Measurements from ENCODE around the gene ANKRD2. TPM values are rescaled to one million over a fixed set of nuclear protein-coding genes. Genes with fewer than 3 reads are reported as not detected.
"Not testable (repeated sequence)": the region's sequence is repeated elsewhere in the genome, so short reads cannot be mapped to it uniquely, and the experiment has no call there.

ANKRD2 gene
- total RNA-seq, 1 experiment from 2014 or later = 0.15 TPM

DNA sequence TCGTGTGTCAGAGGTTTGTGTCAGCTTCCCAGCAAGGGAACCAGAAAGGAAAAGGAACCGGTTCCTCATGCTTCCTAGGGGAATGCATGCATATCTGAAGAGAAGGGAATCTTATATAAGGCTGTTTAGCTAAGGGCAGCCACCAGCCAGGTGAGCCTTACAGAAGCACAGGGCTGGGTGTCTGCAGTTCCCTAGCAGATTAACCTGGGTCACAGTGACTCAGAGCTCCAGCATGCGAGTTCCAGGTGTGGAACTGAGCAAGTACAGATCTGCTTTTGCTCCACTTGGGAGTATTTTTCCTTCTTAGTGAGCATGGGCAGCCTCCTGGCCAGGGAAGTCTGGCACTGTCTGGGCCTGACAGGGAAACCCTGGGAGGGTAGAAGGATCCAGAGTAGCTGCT lies 957 bp upstream of the ANKRD2 start:
- no peak for DNase-seq (ENCODE audit: low spot score)

DNA sequence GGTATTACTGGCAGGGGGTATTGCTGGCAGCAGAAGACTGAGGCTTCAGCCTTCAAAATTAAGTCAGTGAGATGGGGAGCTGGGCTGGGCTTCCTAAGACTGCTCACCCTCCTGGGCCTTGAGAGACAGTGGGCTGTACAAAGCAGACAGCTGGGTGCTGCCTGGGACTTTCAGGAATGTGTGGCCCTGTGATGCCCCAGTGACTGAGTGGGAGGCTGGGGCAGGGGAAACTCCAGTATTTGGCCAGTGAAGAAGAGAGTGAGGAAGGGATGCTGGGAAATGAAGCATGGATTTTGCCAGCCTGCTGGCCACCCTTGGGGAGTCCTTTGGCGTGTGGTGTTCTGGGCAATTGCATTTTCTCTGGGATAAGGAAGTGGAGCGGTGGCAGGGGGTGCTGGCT lies 442 bp downstream of the ANKRD2 start:
- no peak for DNase-seq (ENCODE audit: low spot score)

DNA sequence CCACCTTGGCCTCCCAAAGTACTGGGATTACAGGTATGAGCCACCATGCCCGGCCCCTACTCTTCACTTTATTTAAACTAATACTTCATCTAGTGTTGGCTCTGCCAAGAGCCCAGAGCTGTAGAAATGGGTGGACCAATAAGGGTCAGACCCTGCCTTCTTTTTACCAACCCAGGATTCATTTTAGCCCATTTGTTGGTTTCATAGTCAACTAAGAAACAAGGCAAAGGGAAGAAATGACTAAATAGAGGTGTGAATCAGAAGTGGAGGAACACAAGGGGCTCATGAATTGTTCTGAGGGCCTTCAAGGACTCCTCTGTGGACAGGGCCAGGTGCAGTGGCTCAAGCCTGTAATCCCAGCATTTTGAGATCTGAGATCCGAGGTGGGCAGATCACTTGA lies 1.1 kb downstream of the ANKRD2 start:
- DNase-seq (ENCODE audit: low spot score) = no peak

DNA sequence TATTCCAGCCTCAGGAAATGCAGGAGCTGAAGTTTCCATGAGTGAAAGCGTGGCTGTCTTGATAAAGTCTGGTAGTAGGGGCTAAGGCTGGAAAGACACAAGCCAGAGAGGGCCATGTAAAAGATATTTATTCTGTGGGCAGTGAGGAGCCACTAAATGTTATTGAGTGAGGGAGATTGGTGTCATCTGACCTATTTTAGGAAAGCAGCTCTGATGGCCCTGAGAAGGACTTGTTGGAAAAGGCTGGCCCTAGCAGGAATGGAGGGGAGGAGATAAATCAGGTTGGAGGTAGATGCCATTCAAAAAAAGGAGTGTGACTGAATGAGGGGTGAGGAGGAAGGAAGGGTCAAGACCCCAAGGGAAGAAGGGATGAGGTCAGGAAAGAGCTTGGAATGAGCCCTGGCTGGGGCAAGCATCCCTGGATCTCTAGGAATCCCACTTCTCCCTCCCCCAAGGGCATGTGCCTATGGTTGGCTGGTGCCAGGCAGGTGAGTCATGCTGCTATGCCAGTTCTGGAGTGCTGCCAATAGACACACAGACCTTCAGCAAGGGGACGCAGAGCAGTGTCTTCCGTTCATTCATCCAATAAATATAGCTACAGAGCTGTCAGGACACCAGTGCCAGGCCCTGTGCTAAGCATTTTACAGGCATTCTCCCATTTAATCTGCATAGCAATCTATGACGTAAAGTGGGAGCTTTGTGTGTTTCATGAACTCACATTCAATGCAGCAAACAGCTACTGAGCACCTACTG lies 2.0 kb downstream of the ANKRD2 start:
- peak; percentile 97 for DNase-seq (ENCODE audit: low spot score)

DNA sequence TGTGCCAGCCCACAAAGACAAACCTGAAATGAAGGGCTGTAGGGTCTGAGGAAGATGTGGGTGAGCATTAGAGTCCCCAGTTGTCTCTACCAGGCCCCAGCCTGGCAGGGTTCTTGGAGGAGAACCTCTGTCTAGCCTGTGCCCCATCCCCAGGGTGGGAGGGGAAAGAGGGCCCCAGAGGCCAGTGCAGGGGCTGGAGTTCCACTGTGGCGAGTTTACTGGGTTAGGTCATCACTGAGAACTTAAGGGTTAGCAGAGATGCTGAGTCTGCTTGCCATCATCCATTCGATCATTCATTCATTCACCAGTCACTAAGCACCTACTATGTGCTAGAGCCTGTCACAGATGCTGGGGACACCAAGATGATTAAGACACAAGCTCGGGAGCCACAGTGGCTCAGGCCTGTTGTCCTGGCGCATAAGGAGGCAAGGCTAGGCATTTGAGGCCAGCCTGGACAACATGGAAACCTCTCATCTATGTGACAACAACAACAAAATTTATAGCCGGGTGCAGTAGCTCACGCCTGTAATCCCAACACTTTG lies 2.6 kb downstream of the ANKRD2 start:
- no peak for DNase-seq (ENCODE audit: low spot score)

DNA sequence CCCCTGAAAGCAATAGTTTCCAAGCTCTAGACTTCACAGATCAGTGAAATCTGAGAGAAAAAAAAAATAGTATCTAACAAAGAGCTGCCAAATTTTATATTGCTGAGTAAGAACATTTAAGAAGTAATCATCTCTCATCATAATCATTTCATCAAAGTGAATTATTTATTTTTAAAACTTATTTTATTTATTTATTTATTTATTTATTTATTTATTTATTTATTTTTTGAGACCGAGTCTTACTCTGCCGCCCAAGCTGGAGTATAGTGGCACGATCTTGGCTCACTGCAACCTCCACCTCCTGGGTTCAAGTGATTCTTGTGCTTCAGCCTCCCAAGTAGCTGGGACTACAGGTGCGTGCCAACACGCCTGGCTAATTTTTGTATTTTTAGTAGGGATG lies 3.9 kb downstream of the ANKRD2 start:
- DNase-seq (ENCODE audit: low spot score) = not testable (repeated sequence)

DNA sequence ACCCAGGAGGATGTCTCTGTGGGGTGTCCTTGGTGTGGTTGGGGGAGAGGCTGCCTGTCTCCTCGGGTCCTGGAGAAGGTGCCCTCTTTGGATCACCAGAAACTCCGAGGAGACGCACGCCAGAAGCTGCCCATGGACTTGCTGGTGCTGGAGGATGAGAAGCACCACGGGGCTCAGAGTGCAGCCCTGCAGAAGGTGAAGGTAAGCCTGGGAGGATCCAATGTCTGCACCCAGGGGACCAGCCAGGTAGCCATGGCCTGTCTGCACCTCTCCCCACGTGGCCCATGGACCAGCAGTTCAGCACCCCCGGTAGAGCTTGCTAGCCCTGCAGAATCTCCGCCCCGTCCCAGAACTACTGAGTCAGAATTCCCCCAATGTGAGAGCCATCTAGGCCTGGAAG lies 5.1 kb downstream of the ANKRD2 start:
- no peak for DNase-seq (ENCODE audit: low spot score)

DNA sequence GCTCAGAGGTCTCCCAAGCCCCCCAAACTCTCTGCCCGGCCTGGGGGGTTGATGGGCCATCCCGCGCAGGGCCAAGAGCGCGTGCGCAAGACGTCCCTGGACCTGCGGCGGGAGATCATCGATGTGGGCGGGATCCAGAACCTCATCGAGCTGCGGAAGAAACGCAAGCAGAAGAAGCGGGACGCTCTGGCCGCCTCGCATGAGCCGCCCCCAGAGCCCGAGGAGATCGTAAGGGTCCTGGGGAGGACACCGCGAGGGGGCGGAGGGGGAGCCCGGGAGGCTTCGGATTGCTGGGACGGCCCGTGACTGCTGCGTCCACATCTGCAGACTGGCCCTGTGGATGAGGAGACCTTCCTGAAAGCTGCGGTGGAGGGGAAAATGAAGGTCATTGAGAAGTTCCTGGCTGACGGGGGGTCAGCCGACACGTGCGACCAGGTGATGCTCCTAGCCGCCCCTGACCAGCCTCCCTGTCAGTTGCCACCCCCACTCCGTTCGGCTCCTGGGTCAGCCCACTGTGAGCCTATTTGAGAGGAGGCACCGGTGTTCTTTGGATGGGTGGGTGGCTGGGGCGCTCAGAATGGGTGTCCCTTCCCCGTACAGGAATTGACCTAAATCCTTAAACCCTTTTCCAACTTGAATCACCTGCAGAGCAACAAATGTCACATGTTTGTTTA lies 5.7 kb downstream of the ANKRD2 start:
- DNase-seq (ENCODE audit: low spot score) = no peak

DNA sequence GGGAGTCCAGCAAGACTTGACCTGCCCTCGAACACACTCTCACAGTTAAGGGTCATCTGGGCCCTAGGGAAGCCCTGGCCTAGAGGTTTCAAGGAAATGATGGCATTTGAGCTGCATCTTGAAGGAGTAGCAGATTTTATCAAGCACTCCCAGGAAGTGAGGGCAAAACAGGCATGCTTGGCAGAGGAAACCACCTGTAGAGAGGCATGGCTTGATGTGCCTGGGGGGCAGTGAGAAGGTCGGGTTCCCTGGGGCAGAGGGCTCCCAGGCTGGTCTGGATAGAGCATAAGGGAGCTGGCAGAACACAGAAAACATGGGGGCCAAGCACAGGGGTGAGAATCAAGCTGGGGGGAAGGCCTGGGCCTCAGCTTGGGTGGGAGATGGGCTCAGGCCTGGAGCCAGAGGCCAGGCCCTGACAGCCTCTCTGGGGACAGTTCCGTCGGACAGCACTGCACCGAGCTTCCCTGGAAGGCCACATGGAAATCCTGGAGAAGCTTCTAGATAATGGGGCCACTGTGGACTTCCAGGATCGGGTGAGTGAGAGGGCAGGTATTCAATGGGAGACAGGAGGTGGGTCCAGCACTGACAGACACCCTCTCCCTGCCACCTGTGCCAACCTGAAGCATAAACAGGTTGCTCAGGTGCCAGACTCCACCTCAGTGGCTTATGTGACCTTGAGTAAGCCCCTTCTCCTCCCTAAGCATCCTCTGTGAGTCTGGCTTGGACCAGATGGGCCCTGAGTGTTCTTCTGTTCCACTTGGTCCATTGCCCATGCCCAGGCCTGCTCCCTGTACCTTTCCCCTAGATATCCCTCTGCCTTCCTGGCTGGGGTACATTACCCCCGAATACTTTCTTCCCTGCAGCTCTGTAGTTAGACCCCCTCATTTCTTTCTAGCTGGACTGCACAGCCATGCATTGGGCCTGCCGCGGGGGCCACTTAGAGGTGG lies 8.1 kb downstream of the ANKRD2 start:
- no peak for DNase-seq (ENCODE audit: low spot score)

DNA sequence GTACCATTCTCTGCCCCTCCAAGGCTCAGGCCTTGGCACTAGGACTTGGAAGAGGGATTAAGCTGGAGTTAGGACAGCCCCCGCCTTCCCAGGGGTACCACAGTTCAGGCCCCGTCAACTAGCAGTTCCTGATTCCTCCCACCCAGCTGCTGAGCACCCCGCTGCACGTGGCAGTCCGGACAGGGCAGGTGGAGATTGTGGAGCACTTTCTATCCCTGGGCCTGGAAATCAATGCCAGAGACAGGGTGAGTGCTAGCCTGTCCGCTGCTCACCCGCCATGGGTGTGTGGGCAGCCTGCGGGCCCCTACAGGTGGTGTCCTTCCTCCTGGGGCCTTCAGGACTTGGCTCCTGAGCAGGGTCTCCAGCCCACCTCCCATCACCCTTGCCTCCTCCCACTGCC lies 9.6 kb downstream of the ANKRD2 start:
- DNase-seq (ENCODE audit: low spot score) = no peak

DNA sequence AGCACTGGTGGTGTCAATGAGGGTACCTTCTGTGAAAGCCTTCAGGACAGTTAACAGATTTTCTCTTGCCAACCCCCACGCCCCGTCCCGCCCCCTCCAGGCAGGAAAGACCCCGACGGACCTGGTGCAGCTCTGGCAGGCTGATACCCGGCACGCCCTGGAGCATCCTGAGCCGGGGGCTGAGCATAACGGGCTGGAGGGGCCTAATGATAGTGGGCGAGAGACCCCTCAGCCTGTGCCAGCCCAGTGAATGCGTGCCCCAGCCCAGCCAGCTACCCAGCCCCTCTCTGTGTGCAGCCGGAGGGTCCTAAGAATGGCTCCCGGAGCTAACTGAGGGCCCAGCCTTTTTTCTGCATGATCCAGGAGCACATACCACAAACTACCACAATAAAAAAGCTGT lies 10.9 kb downstream of the ANKRD2 start:
- DNase-seq (ENCODE audit: low spot score) = no peak

DNA sequence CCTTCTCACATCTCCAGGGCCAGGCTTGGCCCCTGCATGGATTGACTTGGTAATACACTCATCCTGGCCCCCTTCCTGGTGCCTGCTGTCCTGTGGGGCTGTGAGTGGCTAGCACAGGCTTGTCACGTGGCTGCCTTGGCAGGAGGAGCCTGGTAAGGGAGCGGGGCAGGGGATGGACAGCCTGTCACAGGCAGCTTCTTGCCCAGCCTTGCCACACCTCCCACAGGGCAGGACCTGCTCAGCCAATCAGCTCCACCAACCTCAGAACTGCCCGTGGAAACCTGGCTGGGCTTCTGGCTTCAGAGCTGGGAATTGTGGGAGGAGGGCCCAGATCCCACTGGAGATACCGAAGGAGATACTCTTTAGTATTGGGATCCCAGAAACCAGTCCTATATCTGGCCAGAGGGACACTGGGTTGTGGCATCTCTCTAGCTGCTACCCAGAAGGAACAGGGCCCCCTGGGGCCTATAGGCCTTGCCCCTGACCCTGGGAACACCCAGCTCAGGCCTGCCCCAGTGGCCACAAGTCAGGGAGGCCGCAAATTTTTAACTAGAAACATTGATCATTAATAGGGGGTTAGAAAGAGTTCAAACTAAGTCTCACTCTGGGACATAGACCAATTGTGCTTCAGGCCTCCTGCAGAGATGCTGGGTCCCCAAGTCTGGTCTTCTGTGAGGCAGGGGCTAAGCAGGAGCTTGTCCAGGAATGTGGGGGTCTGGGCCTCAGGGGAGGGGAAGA lies 11.7 kb downstream of the ANKRD2 start, which contains the start of gene HOGA1:
TSS of gene HOGA1 (plus strand) at position 330 of the 738 bp plus-strand sequence. CDS start at position 645, 315 bp downstream.
- peak; percentile 86 for DNase-seq (ENCODE audit: low spot score)

DNA sequence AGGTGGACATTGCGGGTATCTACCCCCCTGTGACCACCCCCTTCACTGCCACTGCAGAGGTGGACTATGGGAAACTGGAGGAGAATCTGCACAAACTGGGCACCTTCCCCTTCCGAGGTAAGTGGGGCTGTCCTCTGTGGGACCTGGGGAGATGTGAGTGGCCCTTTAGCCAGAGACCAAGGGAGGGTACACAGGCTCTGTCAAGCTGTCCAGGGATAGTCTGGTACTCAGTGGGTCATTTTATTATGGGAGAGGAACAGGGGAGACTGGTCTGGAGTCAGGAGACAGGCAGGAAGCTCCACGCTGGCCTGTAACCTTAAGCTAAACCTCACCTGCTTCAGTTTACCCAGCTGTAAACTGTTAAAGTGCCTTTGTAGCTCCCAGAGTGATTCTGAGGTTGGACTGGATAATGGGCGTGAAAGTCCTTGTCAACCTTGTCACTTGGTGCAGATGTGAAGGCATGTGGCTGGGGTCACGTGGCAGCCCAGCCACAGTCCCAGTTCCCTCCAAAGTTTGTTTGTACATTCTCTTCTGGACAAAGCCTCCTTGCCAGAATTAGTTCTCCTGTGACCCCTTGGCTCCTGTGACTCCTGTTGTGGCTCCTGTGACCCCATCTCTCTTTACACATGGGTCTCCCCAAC lies 12.3 kb downstream of the ANKRD2 start:
- no peak for DNase-seq (ENCODE audit: low spot score)

DNA sequence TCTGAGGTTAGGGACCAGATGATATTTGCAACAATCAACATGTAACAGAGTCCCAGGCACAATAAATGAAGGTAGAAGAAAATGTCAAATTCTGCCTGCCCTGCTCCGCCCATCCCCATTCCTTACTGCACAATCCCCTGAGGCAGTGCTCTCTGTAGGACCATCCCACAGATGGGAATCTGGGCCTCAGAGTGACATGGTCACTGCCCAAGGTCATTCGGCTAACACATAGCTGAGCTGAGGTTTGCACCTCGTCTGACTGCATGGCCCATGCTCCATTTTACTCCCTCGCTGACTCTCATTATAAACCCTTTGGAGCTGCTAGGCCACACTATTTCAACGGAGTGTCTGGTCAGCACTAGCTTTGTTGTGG lies 12.8 kb downstream of the ANKRD2 start:
- DNase-seq (ENCODE audit: low spot score) = no peak

DNA sequence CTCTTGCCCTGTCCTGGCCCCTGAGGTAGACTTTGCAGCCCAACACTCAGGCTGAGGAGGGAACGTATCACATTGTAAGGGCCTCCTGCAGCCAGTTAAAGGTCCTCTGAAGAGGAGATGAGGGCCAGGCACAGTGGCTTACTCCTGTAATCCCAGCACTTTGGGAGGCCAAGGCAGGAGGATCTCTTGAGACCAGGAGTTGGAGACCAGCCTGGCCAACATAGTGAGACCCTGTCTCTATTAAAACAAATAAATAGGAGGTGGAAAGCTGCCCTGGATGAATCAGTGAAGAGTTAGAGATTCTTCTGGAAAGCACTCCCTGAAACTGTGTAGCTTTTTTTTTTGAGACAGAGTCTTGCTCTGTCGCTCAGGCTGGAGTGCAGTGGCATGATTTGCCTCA lies 14.6 kb downstream of the ANKRD2 start:
- no peak for DNase-seq (ENCODE audit: low spot score)

DNA sequence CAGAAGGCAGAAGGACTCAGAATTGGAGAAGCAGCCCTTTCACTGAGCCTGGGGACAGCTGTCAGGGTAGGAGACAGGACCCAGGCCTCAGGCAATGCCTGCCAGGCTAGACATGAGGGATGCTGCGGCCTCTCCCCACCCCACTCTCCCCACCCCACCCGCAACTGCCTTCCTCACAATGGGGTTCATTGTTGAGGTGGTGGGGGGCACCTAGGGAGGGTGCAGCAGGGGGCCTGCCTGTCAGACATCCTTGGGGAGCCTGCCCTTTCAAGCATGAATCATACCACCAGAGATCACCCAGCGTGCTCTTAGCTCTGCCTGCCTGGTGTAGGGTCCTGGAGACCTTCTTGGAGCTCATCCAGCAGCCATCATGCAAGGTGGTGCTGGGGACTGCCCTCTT lies 16.9 kb downstream of the ANKRD2 start, which contains the start of gene C10orf62:
TSS of gene C10orf62 (plus strand) at position 243 of the 400 bp plus-strand sequence. CDS start 177 bp downstream, outside the sequence.
- no peak for DNase-seq (ENCODE audit: low spot score)

DNA sequence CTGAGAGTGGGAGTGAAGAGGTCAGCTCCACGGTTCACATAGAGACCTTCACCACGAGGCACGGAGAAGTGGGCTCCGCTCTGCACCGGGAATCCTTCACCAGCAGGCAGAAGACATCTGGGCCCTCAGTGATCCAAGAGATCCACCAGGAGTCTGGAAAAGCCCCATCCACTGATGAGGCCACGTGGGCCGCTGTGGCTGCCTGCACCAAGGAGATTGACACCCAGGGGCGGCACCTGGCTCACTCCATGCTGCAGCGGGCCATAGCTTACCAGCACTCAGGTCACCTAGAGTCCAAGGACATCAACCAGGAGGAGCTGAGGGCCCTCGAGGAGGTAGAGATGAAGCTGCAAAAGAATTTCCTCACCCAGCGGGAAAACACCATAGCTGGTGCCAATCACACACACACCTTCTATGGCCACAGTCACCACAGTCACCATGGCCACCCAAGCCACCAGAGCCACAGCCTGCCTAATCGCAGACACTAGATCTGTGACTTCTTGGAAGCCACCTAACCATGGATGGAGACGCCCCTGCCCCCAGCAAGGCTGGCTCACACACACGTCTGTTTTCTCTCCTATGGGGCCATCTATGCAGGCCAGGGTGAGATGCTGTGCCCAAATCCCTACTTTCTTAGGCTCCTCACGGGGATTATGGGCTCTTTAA lies 17.6 kb downstream of the ANKRD2 start:
- DNase-seq (ENCODE audit: low spot score) = no peak

DNA sequence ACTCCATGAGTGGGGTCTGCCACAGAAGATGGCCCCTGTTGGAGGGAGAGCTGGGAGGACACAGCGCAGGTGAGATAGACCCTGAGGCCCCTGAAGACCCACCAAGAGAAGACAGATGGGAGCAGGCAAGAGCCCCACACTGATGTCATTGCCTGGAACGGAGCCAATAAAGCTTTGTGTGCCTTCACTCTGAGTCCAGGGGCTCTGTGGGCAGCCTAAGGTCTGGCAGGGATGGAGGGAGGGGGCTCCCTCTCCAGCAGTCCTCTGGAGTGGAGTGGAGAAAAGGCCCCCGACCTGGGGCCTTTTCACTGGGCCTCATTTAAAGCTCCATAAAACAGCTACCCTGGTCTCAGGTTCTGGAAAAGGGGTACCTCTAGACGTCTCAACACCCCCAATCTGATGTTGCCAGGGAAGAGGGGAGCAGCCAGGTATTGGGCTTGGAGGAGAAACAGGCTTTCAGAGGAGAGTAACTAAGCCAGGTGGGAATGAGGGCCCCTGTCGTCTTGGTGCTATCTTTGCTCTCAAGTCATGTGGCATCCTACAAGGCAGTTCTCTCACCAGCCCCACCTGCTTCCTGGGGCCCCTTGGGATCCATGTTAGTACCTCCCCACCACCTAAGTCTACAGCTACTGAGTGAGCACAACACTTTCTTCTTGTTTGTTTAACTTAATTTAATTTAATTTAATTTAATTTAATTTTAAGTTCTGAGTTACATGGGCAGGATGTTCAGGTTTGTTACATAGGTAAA lies 18.3 kb downstream of the ANKRD2 start:
- DNase-seq (ENCODE audit: low spot score) = no peak

DNA sequence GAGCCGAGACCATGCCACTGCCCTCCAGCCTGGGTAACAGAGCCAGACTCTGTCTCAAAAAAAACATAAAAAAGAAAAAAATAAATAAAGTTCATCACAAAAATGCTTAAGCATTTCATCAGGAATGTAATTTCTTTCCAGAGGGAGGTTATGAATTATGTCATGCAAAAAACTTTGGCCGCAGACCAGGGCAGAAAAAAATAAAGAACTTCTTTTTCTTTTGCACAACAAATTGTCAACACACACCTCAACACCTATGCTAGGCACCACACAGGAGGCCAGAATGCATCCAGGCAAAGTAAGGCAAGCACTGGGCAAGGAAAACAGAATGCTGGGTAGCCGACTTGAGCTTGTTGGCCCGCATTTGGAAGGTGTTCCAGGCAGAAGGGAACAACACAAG lies 20.8 kb downstream of the ANKRD2 start:
- DNase-seq (ENCODE audit: low spot score) = no peak

All from H4 (cell line).